ENCODE data around the gene FOLR2.

GRCh38 chr11:72222907-72223614 is 6.5 kb downstream of the FOLR2 start:
- no peak; the same call in 1 of the 2 replicates for TF ChIP-seq RAD21 (IDR thresholded peaks at IDR 0.05; ENCODE audit: low read depth)
- TF ChIP-seq REST (IDR thresholded peaks at IDR 0.05; ENCODE audit: low read depth): no peak
- TF ChIP-seq EP300 (IDR thresholded peaks at IDR 0.05; ENCODE audit: borderline replicate concordance): no peak
- 0 out of 2 replicates have a peak, but pooled peaks have one; percentile 0 for TF ChIP-seq YY1 (IDR thresholded peaks at IDR 0.05; ENCODE audit: low read depth)
- TF ChIP-seq TEAD4 (IDR thresholded peaks at IDR 0.05): no peak
- TF ChIP-seq CEBPB (IDR thresholded peaks at IDR 0.05): no peak
- TF ChIP-seq, protein P1, sequence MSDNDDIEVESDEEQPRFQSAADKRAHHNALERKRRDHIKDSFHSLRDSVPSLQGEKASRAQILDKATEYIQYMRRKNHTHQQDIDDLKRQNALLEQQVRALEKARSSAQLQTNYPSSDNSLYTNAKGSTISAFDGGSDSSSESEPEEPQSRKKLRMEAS (IDR thresholded peaks at IDR 0.05): peak; percentile 84
- TF ChIP-seq NFIC (IDR thresholded peaks at IDR 0.05): 0 out of 2 replicates have a peak, but pooled peaks have one; percentile 28
- TF ChIP-seq TAF1 (IDR thresholded peaks at IDR 0.05; ENCODE audit: low read depth): no peak; the same call in none of the 2 replicates
- no peak for TF ChIP-seq CREB1 (IDR thresholded peaks at IDR 0.05; ENCODE audit: low read depth)
- TF ChIP-seq USF1 (IDR thresholded peaks at IDR 0.05): no peak
- TF ChIP-seq TCF12 (IDR thresholded peaks at IDR 0.05; ENCODE audit: low read depth): peak; percentile 58; the same call in 1 of the 2 replicates
- TF ChIP-seq ZBTB7A (IDR thresholded peaks at IDR 0.05; ENCODE audit: low read depth): peak; percentile 98
- no peak for TF ChIP-seq FOXM1 (IDR thresholded peaks at IDR 0.05; ENCODE audit: borderline replicate concordance, low read depth)

Measured in Ishikawa (cell line).